K562 (cell line): ENCODE results near the gene MAN2B1. TPM values are rescaled to one million over a fixed set of nuclear protein-coding genes. Genes with fewer than 3 reads are reported as not detected.

ENCODE experiments used
- ATF3 ChIP-seq, 2 experiments: fragments of 450-650 bp in 1 of 2; sonication (generic) in 1 of 2; formaldehyde crosslinking in 1 of 2; IDR thresholded peaks in 1 of 2; conservative IDR thresholded peaks in 1 of 2; 2 replicates each; pipeline versions ENCODE4 v1.6.1 to v1.8.1; 2016 to 2023; ENCODE audit warnings: mild to moderate bottlenecking in 2 of 2, moderate library complexity in 2 of 2, inconsistent platforms in 1 of 2, missing genetic modification reagents in 1 of 2
- CSDE1 ChIP-seq, 2 experiments: fragments of 450-650 bp; IDR thresholded peaks; 2 replicates each; pipeline ENCODE4 v1.6.1; 2016; ENCODE audit warnings: mild to moderate bottlenecking in 1 of 2
- ELF1 ChIP-seq: fragments of 200-800 bp; sonication (Bioruptor generic); IDR thresholded peaks from 2 replicates; pipeline ENCODE4 v1.6.1; 2016; ENCODE audit warnings: missing genetic modification characterization, missing compliant biosample characterization
- ELF2 ChIP-seq: fragments of 250-450 bp; sonication (Bioruptor Pico); IDR thresholded peaks from 2 replicates; pipeline ENCODE4 v1.5.0; 2021; ENCODE audit warnings: mild to moderate bottlenecking
- FOXK2 ChIP-seq, 2 experiments: fragments of 450-650 bp; IDR thresholded peaks in 1 of 2; conservative IDR thresholded peaks in 1 of 2; 2 replicates each; pipeline ENCODE4 v1.6.1; 2016; ENCODE audit warnings: low read depth in 2 of 2, mild to moderate bottlenecking in 1 of 2
- LARP7 ChIP-seq: fragments of 450-650 bp; IDR thresholded peaks from 2 replicates; pipeline ENCODE4 v1.6.1; 2016
- PHF20 ChIP-seq: fragments of 450-650 bp; IDR thresholded peaks from 2 replicates; pipeline ENCODE4 v1.6.1; 2018; ENCODE audit not compliant: partially characterized antibody
- PHF8 ChIP-seq: fragments of 200-600 bp; sonication (generic); IDR thresholded peaks from 2 replicates; pipeline ENCODE4 v1.6.1; 2012; ENCODE audit warnings: mixed run types, mild to moderate bottlenecking, inconsistent platforms, low read length, moderate library complexity, borderline replicate concordance
- RBBP5 ChIP-seq: fragments of 200-600 bp; sonication (generic); IDR thresholded peaks from 2 replicates; pipeline ENCODE4 v1.6.1; 2012; ENCODE audit warnings: borderline replicate concordance, mild to moderate bottlenecking, low read length, control low read depth, inconsistent platforms; ENCODE audit not compliant: insufficient read depth, poor library complexity, severe bottlenecking
- WHSC1 ChIP-seq: IDR thresholded peaks from one replicate; pipeline ENCODE4 v1.6.1; 2012; ENCODE audit warnings: low read length, control low read depth, inconsistent platforms
- ZFP30 ChIP-seq: fragments of 250-450 bp; sonication (Bioruptor Pico); IDR thresholded peaks from 2 replicates; pipeline ENCODE4 v1.8.0; 2022; ENCODE audit warnings: moderate library complexity, mild to moderate bottlenecking, inconsistent platforms, borderline replicate concordance
- ZNF395 ChIP-seq: fragments of 200-800 bp; sonication (Bioruptor generic); IDR thresholded peaks from 2 replicates; pipeline ENCODE4 v1.6.1; 2017; ENCODE audit warnings: missing genetic modification characterization, missing compliant biosample characterization
- ZNF512 ChIP-seq: IDR thresholded peaks from 2 replicates; pipeline ENCODE4 v1.6.1; 2016; ENCODE audit warnings: missing genetic modification characterization, missing compliant biosample characterization
- polyA plus RNA-seq, 8 experiments: library from polyadenylated mRNA; depleted of rRNA in 4 of 8; stranded (reverse) in 5 of 8; unstranded in 3 of 8; fragments of >200 nt; fragmentation: Nextera tagmentation in 2 of 8; fragmentation: Illumina TruSeq in 1 of 8; extraction: Ambion mirVana in 2 of 8; extraction: Trizol in 1 of 8; gene quantifications; 2 replicates each; pipeline versions ENCODE4 v1.2.1 to v1.2.3, GENCODE V29; 2011 to 2014; ENCODE audit warnings: inconsistent platforms in 1 of 8, missing spikeins in 1 of 8
- total RNA-seq, 7 experiments: library from RNA; depleted of rRNA in 6 of 7; stranded (reverse); fragments of >200 nt in 6 of 7; fragmentation: Illumina TruSeq in 2 of 7; extraction: Trizol in 2 of 7; gene quantifications; 2 replicates each; pipeline versions ENCODE4 v1.2.1 to v1.2.3, GENCODE V29; 2011 to 2021; ENCODE audit warnings: low replicate concordance in 1 of 7
- TF ChIP-seq, protein P1 (sequence below): fragments of 150-350 bp; IDR thresholded peaks from 2 replicates; pipeline ENCODE4 v1.6.1; 2014; ENCODE audit warnings: low read depth, mild to moderate bottlenecking, low read length, borderline replicate concordance

The MAN2B1 gene
- total and polyA plus RNA-seq, 9 of the 15 experiments (the other 6 are each of a cell fraction or from before 2014, with no cell fraction given), result 0.59 to 33.8 (median 11.4) TPM

- TF ChIP-seq, protein P1, sequence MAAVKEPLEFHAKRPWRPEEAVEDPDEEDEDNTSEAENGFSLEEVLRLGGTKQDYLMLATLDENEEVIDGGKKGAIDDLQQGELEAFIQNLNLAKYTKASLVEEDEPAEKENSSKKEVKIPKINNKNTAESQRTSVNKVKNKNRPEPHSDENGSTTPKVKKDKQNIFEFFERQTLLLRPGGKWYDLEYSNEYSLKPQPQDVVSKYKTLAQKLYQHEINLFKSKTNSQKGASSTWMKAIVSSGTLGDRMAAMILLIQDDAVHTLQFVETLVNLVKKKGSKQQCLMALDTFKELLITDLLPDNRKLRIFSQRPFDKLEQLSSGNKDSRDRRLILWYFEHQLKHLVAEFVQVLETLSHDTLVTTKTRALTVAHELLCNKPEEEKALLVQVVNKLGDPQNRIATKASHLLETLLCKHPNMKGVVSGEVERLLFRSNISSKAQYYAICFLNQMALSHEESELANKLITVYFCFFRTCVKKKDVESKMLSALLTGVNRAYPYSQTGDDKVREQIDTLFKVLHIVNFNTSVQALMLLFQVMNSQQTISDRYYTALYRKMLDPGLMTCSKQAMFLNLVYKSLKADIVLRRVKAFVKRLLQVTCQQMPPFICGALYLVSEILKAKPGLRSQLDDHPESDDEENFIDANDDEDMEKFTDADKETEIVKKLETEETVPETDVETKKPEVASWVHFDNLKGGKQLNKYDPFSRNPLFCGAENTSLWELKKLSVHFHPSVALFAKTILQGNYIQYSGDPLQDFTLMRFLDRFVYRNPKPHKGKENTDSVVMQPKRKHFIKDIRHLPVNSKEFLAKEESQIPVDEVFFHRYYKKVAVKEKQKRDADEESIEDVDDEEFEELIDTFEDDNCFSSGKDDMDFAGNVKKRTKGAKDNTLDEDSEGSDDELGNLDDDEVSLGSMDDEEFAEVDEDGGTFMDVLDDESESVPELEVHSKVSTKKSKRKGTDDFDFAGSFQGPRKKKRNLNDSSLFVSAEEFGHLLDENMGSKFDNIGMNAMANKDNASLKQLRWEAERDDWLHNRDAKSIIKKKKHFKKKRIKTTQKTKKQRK, result no peak
- TF ChIP-seq WHSC1 (no peak), ZFP30 (CRISPR knock-in tag) (no peak), ELF1 (tag) (peak; percentile 78), ATF3 (IDR thresholded peaks at IDR 0.05) (0 out of 2 replicates have a peak, but pooled peaks have one; percentile 7), ATF3 (CRISPR knock-in tag; conservative IDR thresholded peaks at IDR 0.05) (no peak), CSDE1 (IDR thresholded peaks at IDR 0.05) (peak in 1 of 2 experiments; percentile 75; a peak in 2 of 4 replicates), FOXK2 (conservative IDR thresholded peaks at IDR 0.05 in 1 of 2, IDR thresholded peaks at IDR 0.05 in 1 of 2; ENCODE audit: low read depth in 2 of 2) (peak in 1 of 2 experiments; percentile 17; a peak in 1 of 4 replicates), LARP7 (no peak), ZNF395 (CRISPR knock-in tag) (peak; percentile 60; the same call in 1 of the 2 replicates), ZNF512 (no peak), PHF8 (peak; percentile 73), ELF2 (CRISPR knock-in tag) (peak; percentile 90), RBBP5 (peak; percentile 89), PHF20 (peak; percentile 95)
Measured at GRCh38 chr19:12696366-12697335, 30.1 kb upstream of the MAN2B1 start, which contains the start of gene FBXW9 (continued).
